Esophagus squamous epithelium (tissue), 5 donors: ENCODE measurements around the gene MOB3B. TPM values are rescaled to one million over a fixed set of nuclear protein-coding genes. Genes with fewer than 3 reads are reported as not detected.

Experiments used
- DNase-seq: peaks from one replicate; lab custom pipeline; 2025; lab: John Stamatoyannopoulos, UW
- H3K27ac ChIP-seq, 4 donors: fragments of 200-600 bp; sonication (generic); one replicate each; pipeline ENCODE4 v1.5.1; 2016 to 2019; ENCODE audit warnings: mild to moderate bottlenecking in 1 of 4
- H3K27me3 ChIP-seq, 4 donors: fragments of 200-600 bp; sonication (generic); 1 replicate in 3 of 4; 2 replicates in 1 of 4; pipeline versions ENCODE4 v1.5.1 to v1.6.0; 2017 to 2021; ENCODE audit warnings: antibody characterized with exemption in 1 of 4
- H3K36me3 ChIP-seq, 3 donors: fragments of 200-600 bp; sonication (generic); one replicate each; pipeline ENCODE4 v1.5.1; 2016 to 2019
- H3K4me1 ChIP-seq, 3 donors: fragments of 200-600 bp; sonication (generic); one replicate each; pipeline ENCODE4 v1.5.1; 2017 to 2019
- H3K4me3 ChIP-seq, 4 donors: fragments of 200-600 bp; sonication (generic); 1 replicate in 3 of 4; 2 replicates in 1 of 4; pipeline ENCODE4 v1.5.1; 2016 to 2019; ENCODE audit warnings: mild to moderate bottlenecking in 2 of 4, moderate library complexity in 1 of 4
- H3K9me3 ChIP-seq, 3 donors: fragments of 200-600 bp; sonication (generic); one replicate each; pipeline ENCODE4 v1.5.1; 2016 to 2019
- POLR2A ChIP-seq, 4 donors: fragments of 450-650 bp; IDR thresholded peaks; one replicate each; pipeline ENCODE4 v1.6.1; 2017; ENCODE audit warnings: antibody characterized with exemption in 4 of 4, mild to moderate bottlenecking in 4 of 4, moderate library complexity in 3 of 4
- WGBS, 2 donors: methylation state at CpG; one replicate each; pipeline ENCODE4 v1.1.5; 2018; 5-methylcytosine and 5-hydroxymethylcytosine counted together
- intact Hi-C: fragments of 100-400 bp; cut with DNase I; formaldehyde crosslinking; loops from one replicate; pipeline ENCODE4 v1.15.0; 2022
- total RNA-seq, 4 donors: library from RNA; depleted of rRNA; stranded (reverse); fragments of >200 nt; gene quantifications; one replicate each; pipeline ENCODE4 v1.1.0, GENCODE V29; 2016
- TF ChIP-seq, protein P1 (sequence below), 6 experiments: fragments of 450-650 bp in 4 of 6; fragments of 200-600 bp in 2 of 6; sonication (generic) in 2 of 6; IDR thresholded peaks; one replicate each; pipeline ENCODE4 v1.5.1; 2016 to 2019; ENCODE audit warnings: antibody characterized with exemption in 6 of 6, mild to moderate bottlenecking in 4 of 6, moderate library complexity in 4 of 6
- donor health status: DM: yes; HTN: yes; CAD: no.

Gene MOB3B
- total RNA-seq, 4 donors from 2014 or later: 2.2 to 7.6 (median 5.2) TPM

DNA sequence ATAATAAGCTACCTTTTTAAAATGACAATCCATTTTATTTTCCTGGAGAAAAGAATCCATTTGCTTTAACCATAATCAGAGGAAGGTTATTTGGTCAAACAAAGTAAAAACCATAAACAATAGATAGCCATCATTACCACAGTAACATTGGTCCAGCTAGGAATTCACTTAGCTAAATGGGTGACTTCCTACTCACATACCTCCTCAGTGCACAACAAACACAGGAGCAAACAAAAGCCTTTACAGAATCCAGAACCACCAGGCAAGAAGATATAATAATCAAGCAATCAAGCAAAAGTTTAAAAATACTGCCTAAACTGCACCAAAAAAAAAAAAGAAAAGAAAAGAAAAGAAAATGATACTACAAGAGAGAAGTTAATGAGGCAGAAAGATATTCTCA is 6.5 kb downstream of the MOB3B start:
- H3K4me3 ChIP-seq: no peak overlapping the region
- H3K27me3 ChIP-seq: no peaks in the 10 kb centered on the region
- no peaks in the 10 kb centered on the region for H3K9me3 ChIP-seq
- H3K27ac ChIP-seq: no peak overlapping the region
- TF ChIP-seq POLR2A (IDR thresholded peaks at IDR 0.05): no peak
- TF ChIP-seq, protein P1, sequence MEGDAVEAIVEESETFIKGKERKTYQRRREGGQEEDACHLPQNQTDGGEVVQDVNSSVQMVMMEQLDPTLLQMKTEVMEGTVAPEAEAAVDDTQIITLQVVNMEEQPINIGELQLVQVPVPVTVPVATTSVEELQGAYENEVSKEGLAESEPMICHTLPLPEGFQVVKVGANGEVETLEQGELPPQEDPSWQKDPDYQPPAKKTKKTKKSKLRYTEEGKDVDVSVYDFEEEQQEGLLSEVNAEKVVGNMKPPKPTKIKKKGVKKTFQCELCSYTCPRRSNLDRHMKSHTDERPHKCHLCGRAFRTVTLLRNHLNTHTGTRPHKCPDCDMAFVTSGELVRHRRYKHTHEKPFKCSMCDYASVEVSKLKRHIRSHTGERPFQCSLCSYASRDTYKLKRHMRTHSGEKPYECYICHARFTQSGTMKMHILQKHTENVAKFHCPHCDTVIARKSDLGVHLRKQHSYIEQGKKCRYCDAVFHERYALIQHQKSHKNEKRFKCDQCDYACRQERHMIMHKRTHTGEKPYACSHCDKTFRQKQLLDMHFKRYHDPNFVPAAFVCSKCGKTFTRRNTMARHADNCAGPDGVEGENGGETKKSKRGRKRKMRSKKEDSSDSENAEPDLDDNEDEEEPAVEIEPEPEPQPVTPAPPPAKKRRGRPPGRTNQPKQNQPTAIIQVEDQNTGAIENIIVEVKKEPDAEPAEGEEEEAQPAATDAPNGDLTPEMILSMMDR (IDR thresholded peaks at IDR 0.05): no peak
- intact Hi-C loops: no loop called here
- DNase-seq: no peak
- H3K36me3 ChIP-seq: no peaks in the 10 kb centered on the region
- H3K4me1 ChIP-seq: peaks cover 9 to 41% (median 13%) of the 10 kb centered on the region in 3 donors

DNA sequence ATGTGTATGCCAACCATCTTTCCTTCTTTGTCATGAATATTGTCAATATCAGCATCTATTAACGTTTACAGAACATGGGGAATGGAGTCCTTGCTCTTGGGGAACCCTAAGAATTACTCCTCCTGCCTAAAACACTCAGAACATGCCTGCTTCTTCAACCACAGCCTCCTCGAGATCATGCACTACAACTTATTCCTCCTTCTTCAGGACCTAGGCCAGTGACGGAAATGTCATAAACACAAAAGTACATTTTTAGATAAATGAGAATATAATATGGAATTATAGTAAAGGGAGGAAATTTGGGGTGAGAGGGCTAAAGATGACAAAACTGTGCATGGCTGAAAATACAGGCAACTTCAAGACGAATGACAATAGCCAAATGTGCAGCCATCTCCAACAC is 8.6 kb downstream of the MOB3B start:
- intact Hi-C loops: no loop called here
- Histone ChIP-seq H3K36me3 (no peaks in the 10 kb centered on the region), H3K9me3 (no peaks in the 10 kb centered on the region), H3K27me3 (no peaks in the 10 kb centered on the region), H3K27ac (no peak overlapping the region), H3K4me3 (no peak overlapping the region), H3K4me1 (peaks cover 0 to 23% (median 4%) of the 10 kb centered on the region in 3 donors)
- no peak for TF ChIP-seq POLR2A (IDR thresholded peaks at IDR 0.05)
- TF ChIP-seq, protein P1 (IDR thresholded peaks at IDR 0.05): no peak
- WGBS, 2 donors: 82 to 83% methylated on average over 4 of the region's 4 CpGs
- DNase-seq: no peak

DNA sequence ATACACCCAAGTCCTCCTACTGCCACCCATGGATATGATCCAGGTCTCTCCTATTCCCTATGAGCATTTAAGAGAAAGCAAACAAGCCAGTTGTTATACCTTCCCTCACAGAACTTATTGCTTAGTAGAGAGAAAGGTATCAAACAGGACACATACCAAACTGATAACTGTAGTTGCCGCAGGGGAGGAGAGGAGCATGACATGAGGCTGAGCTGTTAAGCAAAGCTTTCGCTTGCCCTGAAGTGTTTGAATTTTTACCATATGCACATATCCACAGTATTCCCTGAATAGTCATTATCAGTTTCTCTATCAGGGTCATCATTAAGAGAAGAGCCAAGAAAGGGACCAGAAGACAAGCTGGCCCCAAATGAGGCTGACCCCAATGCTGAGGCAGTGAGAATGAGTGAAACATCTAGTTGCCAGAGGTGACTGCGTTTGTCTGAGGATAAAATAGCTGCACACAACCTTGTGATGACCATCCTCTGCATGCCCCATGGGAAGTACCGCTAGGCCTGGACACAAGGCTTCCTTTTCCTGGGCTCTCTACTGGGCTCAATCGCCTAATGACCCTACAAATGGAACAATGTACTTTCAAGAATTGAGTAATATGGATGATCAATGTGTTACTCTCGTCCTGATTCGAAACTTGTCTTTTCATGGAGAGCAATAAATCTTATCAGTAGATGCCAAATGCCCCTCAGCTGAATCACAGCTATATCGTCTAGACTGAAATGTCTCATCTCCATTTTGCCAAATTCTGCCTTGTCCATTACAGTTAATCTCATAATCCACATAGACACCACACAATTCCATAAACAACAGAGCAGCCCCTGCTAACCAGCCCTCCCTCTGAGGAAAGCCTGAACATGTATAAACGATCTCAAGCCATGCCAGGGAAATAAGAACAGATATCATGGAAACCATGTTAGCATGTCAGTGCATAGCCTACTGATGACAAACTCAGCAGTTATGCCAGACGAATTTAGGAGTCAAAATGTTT is 9.8 kb downstream of the MOB3B start:
- intact Hi-C loops: no loop called here
- no peaks in the 10 kb centered on the region for H3K27me3 ChIP-seq
- H3K4me3 ChIP-seq: no peak overlapping the region
- no peak for DNase-seq
- H3K9me3 ChIP-seq: no peaks in the 10 kb centered on the region
- no peak overlapping the region for H3K27ac ChIP-seq
- 35 to 50% methylated on average over 10 of the region's 10 CpGs for WGBS, 2 donors
- TF ChIP-seq, protein P1 (IDR thresholded peaks at IDR 0.05): no peak
- no peak for TF ChIP-seq POLR2A (IDR thresholded peaks at IDR 0.05)
- H3K4me1 ChIP-seq: peaks cover 0 to 24% (median 4%) of the 10 kb centered on the region in 3 donors
- H3K36me3 ChIP-seq: no peaks in the 10 kb centered on the region

DNA sequence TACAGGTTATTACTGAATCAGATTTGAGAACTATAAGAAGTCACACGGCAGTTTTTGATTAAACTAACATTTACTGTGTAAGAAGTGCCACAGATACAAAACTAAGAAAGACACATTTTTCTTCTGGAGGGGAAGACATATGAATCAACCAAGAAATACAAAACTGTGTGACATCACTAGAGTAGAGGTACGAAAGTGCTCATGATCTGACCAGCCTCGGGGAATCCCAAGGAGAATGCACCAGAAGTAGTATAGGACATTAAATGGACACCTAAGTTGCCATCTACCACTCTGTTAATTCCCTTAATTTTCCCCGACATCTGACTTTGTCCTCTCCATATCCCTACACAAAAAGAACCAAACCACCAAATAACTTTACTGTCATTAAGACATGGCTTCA is 10.8 kb downstream of the MOB3B start:
- intact Hi-C loops: no loop called here
- no peaks in the 10 kb centered on the region for H3K27me3 ChIP-seq
- DNase-seq: no peak
- no peak overlapping the region for H3K4me3 ChIP-seq
- no peak overlapping the region for H3K27ac ChIP-seq
- H3K9me3 ChIP-seq: no peaks in the 10 kb centered on the region
- peaks cover 0 to 29% (median 4%) of the 10 kb centered on the region in 3 donors for H3K4me1 ChIP-seq
- TF ChIP-seq POLR2A (IDR thresholded peaks at IDR 0.05): no peak
- TF ChIP-seq, protein P1 (IDR thresholded peaks at IDR 0.05): no peak
- 69 to 83% methylated on average over 4 of the region's 4 CpGs for WGBS, 2 donors
- H3K36me3 ChIP-seq: no peaks in the 10 kb centered on the region

DNA sequence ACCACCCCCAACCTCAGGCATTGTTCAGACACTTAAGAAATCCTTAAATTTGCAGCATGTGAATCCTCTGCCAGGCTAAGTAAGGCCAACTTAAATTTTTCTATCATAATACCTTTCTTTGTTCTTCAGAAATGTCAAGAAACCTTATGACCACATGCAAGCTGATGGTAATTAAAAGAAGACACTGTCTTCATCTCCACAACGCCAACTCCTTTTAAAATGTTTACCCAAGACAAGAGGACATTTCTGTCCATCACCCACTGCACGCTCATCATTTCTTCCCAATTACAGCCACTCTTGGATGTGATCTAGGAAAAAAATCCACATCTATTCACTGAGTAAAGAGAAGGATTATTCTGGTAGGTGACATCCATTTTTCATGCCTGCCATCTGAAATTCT is 11.6 kb downstream of the MOB3B start:
- WGBS, 2 donors: 88 to 92% methylated on average over 2 of the region's 2 CpGs
- Histone ChIP-seq H3K36me3 (no peaks in the 10 kb centered on the region), H3K9me3 (no peaks in the 10 kb centered on the region), H3K27ac (no peak overlapping the region), H3K27me3 (no peaks in the 10 kb centered on the region), H3K4me1 (peaks cover 0 to 29% (median 4%) of the 10 kb centered on the region in 3 donors), H3K4me3 (no peak overlapping the region)
- intact Hi-C loops: no loop called here
- TF ChIP-seq, protein P1 (IDR thresholded peaks at IDR 0.05): no peak
- no peak for TF ChIP-seq POLR2A (IDR thresholded peaks at IDR 0.05)
- DNase-seq: no peak
